Measurements from ENCODE around the gene KLC1. TPM values are rescaled to one million over a fixed set of nuclear protein-coding genes. Genes with fewer than 3 reads are reported as not detected.

KLC1 gene
- total and polyA plus RNA-seq, 11 donors, result 127 to 241 (median 158) TPM

DNA sequence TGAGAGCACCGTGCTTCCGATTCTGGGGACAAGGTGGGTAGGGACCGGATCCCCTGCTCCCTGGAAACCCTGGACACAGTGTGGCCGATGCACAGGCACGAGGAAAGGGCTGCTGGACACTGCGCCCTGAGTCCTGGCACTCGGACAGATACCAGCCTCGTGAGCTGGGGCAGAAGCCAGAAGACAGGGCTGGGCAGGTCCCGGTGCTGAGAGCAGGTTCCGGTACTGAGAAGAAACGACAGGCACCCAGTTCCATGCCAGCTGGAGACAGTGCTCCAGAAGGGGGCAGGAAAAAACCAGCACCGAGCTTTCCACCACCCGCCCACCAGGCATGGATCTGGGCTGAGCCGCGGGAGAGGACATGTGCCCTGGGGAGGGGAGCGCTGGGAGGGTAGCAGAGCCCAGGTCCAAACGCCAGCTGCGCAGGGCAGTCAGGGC lies 79.8 kb downstream of the KLC1 start:
- ATAC-seq, result peak in 3 of 4 donors; percentile 6 to 13 (median 10)
- Histone ChIP-seq H3K27ac (no peak overlapping the region), H3K4me3 (no peak overlapping the region), H3K4me1 (peaks cover 13 to 71% (median 47%) of the 10 kb centered on the region in 12 donors), H3K9me3 (no peaks in the 10 kb centered on the region), H3K27me3 (no peaks in the 10 kb centered on the region), H3K36me3 (peaks cover 0 to 35% (median 14%) of the 10 kb centered on the region in 9 donors)
- WGBS, 4 donors, result 58 to 77% (median 63%) methylated on average over 15 to 18 of the region's 18 CpGs
- intact Hi-C loops (cut with DNase I), result no loop called here
- TF ChIP-seq, protein P1, sequence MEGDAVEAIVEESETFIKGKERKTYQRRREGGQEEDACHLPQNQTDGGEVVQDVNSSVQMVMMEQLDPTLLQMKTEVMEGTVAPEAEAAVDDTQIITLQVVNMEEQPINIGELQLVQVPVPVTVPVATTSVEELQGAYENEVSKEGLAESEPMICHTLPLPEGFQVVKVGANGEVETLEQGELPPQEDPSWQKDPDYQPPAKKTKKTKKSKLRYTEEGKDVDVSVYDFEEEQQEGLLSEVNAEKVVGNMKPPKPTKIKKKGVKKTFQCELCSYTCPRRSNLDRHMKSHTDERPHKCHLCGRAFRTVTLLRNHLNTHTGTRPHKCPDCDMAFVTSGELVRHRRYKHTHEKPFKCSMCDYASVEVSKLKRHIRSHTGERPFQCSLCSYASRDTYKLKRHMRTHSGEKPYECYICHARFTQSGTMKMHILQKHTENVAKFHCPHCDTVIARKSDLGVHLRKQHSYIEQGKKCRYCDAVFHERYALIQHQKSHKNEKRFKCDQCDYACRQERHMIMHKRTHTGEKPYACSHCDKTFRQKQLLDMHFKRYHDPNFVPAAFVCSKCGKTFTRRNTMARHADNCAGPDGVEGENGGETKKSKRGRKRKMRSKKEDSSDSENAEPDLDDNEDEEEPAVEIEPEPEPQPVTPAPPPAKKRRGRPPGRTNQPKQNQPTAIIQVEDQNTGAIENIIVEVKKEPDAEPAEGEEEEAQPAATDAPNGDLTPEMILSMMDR (IDR thresholded peaks at IDR 0.05), result no peak
- TF ChIP-seq POLR2A (IDR thresholded peaks at IDR 0.05), result no peak
- peak in 1 of 5 donors; percentile 63 for DNase-seq

DNA sequence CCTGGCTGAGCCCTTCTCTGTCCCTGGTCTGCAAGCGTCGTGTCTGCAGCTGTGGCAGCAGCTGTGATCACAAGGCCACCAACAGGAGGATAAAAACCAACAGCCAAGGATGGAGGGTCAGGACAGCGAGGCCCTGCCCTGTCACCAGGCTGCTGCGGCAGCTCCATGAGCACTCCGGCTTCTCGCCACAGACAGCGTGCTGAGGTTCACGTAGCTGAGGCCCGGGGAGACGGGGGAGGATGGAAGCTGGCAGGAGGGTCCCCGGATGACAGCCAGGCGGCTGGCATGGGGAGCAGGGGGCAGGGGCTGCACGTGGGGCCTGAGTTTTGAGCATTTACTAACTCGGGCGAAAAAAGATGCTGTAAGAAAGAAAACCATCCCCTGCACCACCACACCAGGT lies 80.8 kb downstream of the KLC1 start:
- peaks cover 0 to 31% (median 6%) of the 10 kb centered on the region in 9 donors for H3K36me3 ChIP-seq
- WGBS, 4 donors, result 92 to 94% (median 94%) methylated on average over 14 to 15 of the region's 15 CpGs
- peak in 1 of 5 donors; percentile 51 for DNase-seq
- intact Hi-C loops (cut with DNase I), result loop anchor here in 3 of 10 donors (10.0 kb wide), 2 partner anchors 135 to 145 kb away; partner anchors contain the start of genes BAG5 (in 1 of the 3) and COA8 (in 1 of the 3)
- no peak overlapping the region for H3K27ac ChIP-seq
- no peaks in the 10 kb centered on the region for H3K9me3 ChIP-seq
- TF ChIP-seq, protein P1 (IDR thresholded peaks at IDR 0.05), result no peak
- no peak for TF ChIP-seq POLR2A (IDR thresholded peaks at IDR 0.05)
- no peak for ATAC-seq
- no peaks in the 10 kb centered on the region for H3K27me3 ChIP-seq
- no peak overlapping the region for H3K4me3 ChIP-seq
- H3K4me1 ChIP-seq, result peaks cover 17 to 72% (median 45%) of the 10 kb centered on the region in 12 donors

DNA sequence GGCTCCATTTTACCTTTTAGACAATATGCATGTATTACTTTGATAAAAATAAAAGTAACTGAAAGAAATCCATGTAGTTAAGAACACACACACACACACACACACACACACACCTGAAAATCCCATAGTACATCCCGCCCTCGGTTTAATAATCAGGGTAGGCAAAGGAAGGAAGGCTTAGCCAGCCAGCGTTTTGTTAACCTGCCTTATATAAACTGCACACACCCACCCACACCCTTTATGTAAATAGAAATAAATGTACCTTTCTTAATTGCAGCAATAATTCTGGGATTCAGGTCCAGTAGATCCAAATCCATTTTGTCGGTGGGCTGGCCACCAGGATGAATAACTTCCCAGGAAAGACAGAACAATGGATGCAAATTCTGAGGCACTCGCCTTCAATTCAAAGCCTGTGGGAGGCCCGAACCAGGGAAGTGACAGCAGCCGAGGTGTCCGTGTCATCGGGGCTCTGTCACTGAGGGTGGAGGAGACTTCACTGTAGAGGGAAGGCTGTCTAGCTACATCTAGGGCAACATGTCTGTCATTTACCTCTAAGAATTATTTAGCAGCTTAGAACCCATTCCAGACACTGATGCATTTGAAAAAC lies 81.9 kb downstream of the KLC1 start:
- intact Hi-C loops (cut with DNase I), result loop anchor here in 3 of 10 donors (10.0 kb wide), 2 partner anchors 136 to 146 kb away; partner anchors contain the start of genes BAG5 (in 1 of the 3) and COA8 (in 1 of the 3)
- 51 to 69% (median 64%) methylated on average over 9 of the region's 9 CpGs for WGBS, 4 donors
- peaks cover 0 to 28% (median 5%) of the 10 kb centered on the region in 9 donors for H3K36me3 ChIP-seq
- peak overlapping the region in 9 of 12 donors; percentile 50 to 76 (median 62) for H3K27ac ChIP-seq
- no peaks in the 10 kb centered on the region for H3K9me3 ChIP-seq
- ATAC-seq, result no peak
- TF ChIP-seq POLR2A (IDR thresholded peaks at IDR 0.05), result no peak
- TF ChIP-seq, protein P1 (IDR thresholded peaks at IDR 0.05), result no peak
- H3K4me1 ChIP-seq, result peaks cover 17 to 65% (median 39%) of the 10 kb centered on the region in 12 donors
- DNase-seq, result peak in 1 of 5 donors; percentile 54
- no peak overlapping the region for H3K4me3 ChIP-seq
- no peaks in the 10 kb centered on the region for H3K27me3 ChIP-seq

Data from heart left ventricle (tissue), 16 donors.